ENCODE measurements around the gene EIF3J.
"Not testable (repeated sequence)": the region's sequence is repeated elsewhere in the genome, so short reads cannot be mapped to it uniquely, and the experiment has no call there.

The EIF3J gene

GRCh38 chr15:44536962-44537734 is at the start of gene EIF3J:
TSS of gene EIF3J (plus strand) at chr15:44537147. CDS start at chr15:44537195, 48 bp downstream.
- DNase-seq (ENCODE audit: low read depth), result peak; percentile 94

DNA sequence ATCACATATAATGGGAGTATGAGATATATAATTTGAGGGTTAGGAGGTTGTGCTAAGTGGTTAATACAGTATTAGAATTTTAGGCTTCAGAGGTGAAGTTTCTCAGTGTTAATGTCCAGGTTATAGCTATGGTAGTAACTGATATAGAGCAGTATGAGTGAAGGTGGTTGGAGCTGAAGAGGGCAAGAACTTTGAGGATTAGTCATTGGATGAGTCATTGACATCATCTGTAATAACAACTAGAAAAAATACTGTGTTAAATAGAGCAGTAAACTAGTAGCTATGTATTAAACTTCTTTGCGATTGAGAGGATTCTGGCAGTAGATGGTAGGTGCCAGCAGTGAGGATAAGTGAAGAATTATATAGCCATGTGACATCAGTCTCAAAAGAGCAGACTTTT is 47.5 kb upstream of the EIF3J start:
- DNase-seq (ENCODE audit: low read depth), result no peak

DNA sequence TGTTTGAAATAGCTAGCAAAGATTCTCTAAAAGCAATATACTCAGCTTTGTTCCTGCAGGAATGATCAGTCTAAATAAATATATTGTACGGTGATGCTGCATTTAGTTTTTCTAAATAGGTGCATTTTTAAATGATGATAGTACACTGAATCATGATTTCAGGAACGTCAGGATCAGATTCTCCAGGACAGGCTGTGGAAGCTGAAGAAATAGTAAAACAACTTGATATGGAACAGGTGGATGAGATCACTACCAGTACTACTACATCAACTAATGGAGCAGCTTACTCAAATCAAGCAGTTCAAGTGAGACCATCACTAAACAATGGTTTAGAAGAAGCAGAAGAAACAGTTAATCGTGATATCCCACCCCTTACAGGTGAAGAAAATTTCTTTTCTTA is 46.3 kb upstream of the EIF3J start:
- DNase-seq (ENCODE audit: low read depth), result no peak

DNA sequence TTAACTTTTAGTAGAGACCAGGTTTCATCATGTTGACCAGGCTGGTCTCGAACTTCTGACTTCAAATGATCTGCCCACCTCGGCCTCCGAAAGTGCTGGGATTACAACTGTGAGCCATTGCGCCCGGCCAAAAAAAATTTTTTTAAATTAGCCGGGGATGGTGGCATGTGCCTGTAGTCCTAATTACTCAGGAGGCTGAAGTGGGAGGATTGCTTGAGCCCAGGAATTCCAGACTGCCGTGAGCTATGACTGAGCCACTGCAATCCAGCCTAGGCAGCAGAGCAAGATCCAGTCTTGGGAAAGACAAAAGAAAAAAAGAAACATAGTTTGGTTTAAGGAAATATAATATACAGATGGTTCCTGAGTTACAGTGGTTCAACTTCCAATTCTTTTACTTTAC is 44.9 kb upstream of the EIF3J start:
- DNase-seq (ENCODE audit: low read depth), result no peak

DNA sequence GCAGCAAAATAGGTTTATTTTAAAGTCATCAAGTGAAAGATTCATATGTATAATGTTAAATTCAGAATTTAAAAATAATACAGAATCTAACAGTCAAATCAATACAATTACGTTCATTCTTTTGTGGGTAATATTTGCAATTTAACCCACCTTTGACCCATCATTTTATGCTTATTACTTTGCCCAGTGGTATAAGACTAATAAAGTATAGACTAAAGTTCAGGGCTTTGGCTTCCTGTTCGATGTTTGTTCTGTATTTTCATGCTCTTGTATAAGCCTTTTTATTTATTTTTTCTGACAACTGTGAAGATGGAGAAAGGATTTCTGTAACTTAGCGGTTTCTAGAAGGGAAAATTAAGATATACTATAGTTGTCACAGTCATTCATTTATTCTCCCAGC is 44.3 kb upstream of the EIF3J start:
- no peak for DNase-seq (ENCODE audit: low read depth)

GRCh38 chr15:44495562-44495961 is 41.4 kb upstream of the EIF3J start:
- no peak for DNase-seq (ENCODE audit: low read depth)

DNA sequence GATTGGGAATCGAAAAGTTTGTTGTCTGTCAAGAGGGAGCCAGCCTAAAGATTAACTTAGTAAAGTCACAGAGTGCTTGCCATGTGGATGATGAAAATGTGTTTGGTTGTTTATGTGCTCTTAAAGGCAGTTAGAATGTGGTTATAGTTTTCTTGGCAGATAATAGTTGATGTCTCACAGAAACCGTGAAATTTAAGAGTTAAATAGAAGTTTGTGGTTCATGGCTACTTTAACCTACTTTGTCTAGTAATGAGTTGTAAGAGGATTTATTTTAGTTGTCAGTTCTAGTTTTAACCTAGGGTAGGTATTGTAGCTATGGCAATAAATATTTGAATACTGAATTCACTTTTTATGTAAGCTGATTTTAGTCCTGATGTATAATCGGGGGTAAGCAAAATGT is 36.4 kb upstream of the EIF3J start:
- DNase-seq (ENCODE audit: low read depth), result no peak

- DNase-seq (ENCODE audit: low read depth), result no peak
Measured at GRCh38 chr15:44501768-44502366, 35.1 kb upstream of the EIF3J start.

- DNase-seq (ENCODE audit: low read depth), result no peak
Measured at GRCh38 chr15:44516436-44516835, 20.5 kb upstream of the EIF3J start.

GRCh38 chr15:44519537-44519936 is 17.4 kb upstream of the EIF3J start:
- DNase-seq (ENCODE audit: low read depth), result no peak

- DNase-seq (ENCODE audit: low read depth), result no peak
Measured at GRCh38 chr15:44525018-44525417, 11.9 kb upstream of the EIF3J start.

- DNase-seq (ENCODE audit: low read depth), result no peak
Measured at GRCh38 chr15:44527241-44527640, 9.7 kb upstream of the EIF3J start.

DNA sequence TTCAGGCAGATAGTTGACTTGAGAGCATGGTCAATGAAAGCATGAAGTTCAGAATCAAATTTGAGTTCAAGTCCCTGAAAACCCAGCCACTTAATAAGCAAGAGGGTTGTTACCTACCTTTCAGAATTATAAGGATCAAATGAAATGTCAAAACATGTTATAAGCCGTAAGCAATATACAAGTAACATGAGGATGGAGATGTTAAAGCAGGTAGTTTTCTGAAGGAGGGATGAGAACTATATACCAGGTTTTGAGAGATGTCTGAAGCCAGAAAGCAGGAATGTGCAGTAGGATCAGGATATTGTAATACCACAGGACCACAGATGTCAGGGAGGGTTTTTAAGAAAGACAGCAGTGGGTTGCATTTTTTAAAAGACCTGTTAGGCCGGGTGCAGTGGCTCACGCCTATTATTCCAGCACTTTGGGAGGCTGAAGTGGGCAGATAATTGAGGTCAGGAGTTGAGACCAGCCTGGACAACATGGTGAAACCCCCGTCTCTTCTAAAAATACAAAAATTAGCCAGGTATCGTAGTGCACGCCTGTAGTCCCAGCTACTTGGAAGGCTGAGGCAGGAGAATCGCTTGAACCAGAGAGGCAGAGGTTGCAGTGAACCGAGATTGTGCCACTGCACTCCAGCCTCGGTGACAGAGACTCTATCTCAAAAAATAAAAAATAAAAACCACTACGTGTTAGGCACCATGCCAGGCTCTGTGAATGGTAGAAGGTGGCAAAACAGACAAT is 6.9 kb upstream of the EIF3J start:
- no peak for DNase-seq (ENCODE audit: low read depth)

- DNase-seq (ENCODE audit: low read depth), result no peak
Measured at GRCh38 chr15:44530653-44531052, 6.3 kb upstream of the EIF3J start.

- not testable (repeated sequence) for DNase-seq (ENCODE audit: low read depth)
Measured at GRCh38 chr15:44532275-44532674, 4.7 kb upstream of the EIF3J start.

GRCh38 chr15:44532689-44533088 is 4.3 kb upstream of the EIF3J start:
- no peak for DNase-seq (ENCODE audit: low read depth)

- no peak for DNase-seq (ENCODE audit: low read depth)
Measured at GRCh38 chr15:44535092-44535491, 1.9 kb upstream of the EIF3J start.

- peak; percentile 9 for DNase-seq (ENCODE audit: low read depth)
Measured at GRCh38 chr15:44535523-44536301, 1.2 kb upstream of the EIF3J start.

DNA sequence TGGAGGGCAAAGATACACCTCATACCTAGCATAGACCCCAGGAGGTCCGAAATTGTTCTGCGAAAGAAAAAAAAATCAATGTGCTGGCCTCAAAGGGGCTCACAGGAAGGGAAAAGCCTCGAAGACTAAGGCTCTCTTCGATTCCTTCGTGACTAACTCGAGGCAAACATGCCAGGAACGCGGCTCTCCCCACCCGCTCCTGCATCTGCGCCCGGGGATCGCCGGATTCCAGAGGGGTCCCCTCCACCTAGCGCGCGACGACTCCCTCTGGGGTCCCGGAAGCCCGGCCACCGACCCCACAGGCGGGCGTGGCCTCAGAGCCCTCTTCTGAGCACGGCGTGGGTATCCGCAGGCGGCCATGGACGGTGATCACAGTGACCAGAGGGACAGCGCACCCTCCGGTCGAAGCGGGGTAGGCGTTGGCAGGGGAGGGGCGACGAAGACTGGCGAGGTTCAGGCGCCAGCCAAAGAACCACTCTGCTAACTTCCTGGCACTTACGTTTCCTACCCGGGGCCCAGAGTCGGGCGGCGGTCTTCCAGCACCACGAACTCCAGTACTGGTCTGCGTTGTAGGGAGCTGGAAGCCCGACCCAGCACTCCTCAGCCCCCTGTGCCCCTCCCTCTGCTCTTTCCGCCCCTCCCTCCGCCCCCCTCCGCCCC is 515 bp upstream of the EIF3J start:
- DNase-seq (ENCODE audit: low read depth), result no peak

DNA sequence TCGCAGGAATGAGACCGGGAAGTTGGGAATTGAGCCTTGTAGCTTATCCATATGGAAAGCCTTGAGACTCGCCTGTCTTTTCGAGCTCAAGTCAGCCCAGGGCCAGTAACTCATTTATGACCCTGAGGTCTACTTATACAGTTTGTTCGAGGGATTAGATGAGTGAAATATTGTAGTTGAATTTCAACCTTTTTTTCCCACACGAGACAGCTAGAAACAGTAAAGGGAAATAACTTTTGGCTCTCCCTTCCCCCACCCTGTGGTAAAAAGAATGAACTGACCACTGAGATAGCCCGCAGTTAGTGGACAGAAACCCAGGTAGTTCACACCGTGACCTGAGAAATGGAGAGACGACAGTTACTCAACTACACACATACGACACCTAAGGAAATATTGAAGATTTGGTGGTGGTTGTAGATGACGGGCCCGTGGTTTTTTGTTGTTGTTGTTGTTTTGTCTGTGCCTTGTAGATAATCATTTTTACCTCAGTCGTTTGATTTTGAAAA is 841 bp downstream of the EIF3J start:
- no peak for DNase-seq (ENCODE audit: low read depth)

- no peak for DNase-seq (ENCODE audit: low read depth)
Measured at GRCh38 chr15:44541282-44541958, 4.5 kb downstream of the EIF3J start.

Data from activated T-helper 1 cell treated with Interleukin-2 at 50 U/mL for 16 hours (primary cell).